IPS-NIHi11 (cell line): ENCODE measurements around the gene P2RX6.
"Not testable (repeated sequence)": the region's sequence is repeated elsewhere in the genome, so short reads cannot be mapped to it uniquely, and the experiment has no call there.

Experiments used
- DNase-seq: peaks from one replicate; pipeline ENCODE4 v3.0.0; 2012; ENCODE audit warnings: mixed read lengths, low spot score

The P2RX6 gene

GRCh38 chr22:20994128-20994901 lies 20.6 kb upstream of the P2RX6 start:
- DNase-seq, result no peak

GRCh38 chr22:20994902-20995241 lies 20.1 kb upstream of the P2RX6 start:
- no peak for DNase-seq

DNA sequence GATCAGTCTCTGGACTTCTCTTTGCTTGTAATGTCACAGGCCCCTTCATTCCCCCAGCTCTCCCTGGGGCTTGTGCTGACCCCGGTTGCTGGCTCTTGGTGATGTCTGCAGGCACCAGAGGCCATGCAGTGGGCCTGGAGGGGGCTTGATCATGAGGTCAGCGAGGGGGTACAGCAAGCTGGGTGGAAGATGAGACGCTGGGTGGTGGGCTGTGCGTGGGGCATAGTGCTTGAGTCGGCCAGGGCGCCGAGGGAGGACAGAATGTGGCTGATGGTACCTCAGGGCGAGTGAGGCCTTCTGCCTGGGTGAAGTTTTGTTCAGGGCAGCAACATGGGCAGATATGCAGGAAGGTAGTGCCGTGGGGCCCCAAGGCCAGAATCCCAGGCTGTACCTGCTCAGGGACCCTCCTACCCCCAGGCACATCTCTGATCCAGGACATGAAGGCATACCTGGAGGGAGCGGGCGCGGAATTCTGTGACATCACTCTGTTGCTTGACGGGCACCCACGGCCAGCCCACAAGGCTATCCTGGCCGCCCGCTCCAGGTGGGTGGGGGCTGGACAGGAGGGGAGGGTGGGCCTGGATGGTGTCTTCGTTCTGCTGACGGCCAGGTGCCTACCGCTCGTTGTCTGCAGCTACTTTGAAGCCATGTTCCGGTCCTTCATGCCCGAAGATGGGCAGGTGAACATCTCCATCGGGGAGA lies 19.5 kb upstream of the P2RX6 start:
- DNase-seq, result no peak

GRCh38 chr22:20996031-20996410 lies 18.9 kb upstream of the P2RX6 start:
- DNase-seq, result no peak

DNA sequence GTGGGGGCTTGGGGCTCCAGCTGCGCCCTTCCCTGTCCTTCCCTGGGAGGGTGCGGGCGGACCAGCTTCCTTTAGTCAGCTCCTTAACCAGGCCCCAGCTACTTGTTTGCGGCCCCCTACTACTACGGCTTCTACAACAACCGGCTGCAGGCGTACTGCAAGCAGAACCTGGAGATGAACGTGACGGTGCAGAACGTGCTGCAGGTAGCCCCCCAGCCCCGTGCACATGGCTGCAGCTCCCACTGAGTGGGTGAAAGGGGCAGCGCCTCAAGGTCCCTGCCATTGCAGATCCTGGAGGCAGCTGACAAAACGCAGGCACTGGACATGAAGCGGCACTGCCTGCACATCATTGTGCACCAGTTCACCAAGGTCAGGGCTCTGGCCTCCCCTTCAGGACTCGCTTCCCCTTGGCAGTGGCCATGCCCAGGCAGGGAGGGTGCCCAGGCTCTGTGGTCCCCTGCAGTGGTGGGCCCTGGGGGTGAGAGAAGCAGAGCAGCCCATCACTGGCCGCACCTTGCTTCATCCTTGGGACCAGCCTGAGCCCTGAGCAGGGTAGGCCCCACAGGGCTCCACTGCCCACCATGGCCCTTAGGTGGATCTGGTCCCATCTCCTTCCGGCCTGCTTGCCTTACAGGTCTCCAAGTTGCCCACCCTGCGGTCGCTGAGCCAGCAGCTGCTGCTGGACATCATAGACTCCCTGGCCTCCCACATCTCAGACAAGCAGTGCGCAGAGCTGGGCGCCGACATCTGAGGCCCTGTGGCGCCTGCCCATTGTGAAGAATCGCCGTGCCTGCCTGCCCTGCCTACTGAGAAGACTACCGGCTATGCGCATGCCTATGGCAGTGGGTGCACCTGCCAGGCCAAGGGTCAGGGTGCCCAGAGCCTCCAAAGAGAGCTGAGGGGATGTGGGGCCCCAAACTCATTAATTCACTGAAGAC lies 18.1 kb upstream of the P2RX6 start:
- no peak for DNase-seq

GRCh38 chr22:20997536-20998257 lies 17.3 kb upstream of the P2RX6 start:
- DNase-seq, result no peak

DNA sequence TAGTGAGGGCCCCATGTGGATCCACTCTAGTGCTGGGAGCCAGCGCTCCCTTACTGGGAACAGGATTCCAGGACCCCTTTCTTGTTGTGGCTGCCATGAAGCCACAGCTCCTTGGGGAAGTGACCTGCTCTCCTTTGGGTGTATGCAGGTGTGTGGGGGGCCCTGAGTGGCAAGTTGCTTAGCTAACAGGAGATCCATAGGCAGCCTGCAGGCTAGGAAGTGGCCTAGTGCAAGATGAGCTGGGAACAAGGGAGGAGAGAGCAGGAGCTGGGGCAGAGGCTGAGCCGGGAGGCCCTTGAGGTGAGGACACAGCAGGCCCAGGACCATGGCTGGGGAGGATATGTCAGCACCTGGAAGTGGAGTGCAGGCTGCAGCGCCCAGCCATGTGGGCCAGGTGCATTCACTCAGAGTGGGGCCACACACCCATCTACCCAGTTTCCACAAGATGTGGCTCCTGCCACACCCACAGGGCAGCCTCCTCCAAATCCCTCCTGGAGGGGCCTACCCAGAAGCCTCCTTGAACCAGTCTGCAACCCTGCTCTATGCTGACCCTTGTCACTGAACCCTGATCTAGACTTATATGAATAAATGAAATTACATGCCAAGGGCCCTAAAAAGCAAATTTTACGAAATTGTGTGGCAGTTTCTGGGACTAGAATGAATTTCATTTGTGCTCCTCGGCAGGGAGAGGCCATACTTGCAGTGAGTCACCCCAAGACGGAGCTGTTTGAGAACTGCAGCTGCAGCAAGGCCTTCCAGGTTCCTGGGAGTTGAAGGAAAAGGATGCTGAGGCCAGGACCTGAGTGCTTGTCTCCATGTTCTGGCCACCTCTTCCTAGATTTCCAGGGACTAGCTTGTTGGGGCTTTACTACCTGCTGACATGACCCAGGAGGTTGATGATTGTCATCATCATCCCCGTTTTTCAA lies 16.3 kb upstream of the P2RX6 start:
- DNase-seq, result no peak

DNA sequence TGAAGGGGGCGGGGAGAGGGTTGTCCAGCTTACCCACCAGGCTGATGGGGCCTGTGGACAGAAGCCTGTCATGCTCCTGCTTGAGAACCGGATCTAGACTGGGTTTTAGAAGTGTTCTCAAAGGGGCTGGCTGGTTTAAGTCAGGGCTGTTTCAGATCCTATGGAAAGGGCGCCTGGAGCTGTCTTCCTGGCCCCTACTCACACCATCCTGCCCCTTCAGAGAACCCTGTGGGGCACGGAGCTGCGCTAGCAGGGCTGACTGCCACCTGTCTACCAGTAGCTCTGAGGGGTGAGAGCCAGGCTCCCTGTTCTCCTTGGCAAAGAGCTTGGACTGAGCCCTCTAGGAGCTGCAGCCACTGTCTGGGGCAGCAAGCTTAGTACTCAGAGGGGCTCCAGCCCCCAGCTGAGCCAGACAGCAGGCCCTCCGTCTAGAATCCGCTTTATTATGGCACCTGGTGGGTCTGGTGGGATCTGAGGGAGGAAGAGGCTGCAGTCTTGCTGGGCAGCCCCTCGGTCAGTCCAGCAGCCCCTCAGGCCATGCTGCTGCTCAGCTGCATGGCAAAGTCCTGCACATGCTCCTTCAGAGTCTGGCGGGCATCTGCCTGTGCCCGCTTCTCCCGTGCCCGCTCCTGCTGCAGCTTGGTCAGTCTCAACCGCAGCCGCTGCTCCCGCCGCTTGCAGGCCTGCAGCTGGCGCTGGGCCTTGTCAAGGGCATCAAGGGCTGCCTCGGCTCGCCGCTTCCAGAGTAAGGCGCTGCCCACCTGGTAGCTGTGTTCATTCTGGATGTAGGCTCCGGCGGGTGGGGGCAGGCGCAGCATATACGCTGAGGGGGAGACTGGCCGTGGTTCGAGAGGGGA lies 15.4 kb upstream of the P2RX6 start:
- DNase-seq, result no peak

- no peak for DNase-seq
These were observed 14.6 kb upstream of the P2RX6 start for GRCh38 chr22:21000207-21000986.

- DNase-seq, result peak; percentile 34
These were observed 13.9 kb upstream of the P2RX6 start for GRCh38 chr22:21000987-21001600.

DNA sequence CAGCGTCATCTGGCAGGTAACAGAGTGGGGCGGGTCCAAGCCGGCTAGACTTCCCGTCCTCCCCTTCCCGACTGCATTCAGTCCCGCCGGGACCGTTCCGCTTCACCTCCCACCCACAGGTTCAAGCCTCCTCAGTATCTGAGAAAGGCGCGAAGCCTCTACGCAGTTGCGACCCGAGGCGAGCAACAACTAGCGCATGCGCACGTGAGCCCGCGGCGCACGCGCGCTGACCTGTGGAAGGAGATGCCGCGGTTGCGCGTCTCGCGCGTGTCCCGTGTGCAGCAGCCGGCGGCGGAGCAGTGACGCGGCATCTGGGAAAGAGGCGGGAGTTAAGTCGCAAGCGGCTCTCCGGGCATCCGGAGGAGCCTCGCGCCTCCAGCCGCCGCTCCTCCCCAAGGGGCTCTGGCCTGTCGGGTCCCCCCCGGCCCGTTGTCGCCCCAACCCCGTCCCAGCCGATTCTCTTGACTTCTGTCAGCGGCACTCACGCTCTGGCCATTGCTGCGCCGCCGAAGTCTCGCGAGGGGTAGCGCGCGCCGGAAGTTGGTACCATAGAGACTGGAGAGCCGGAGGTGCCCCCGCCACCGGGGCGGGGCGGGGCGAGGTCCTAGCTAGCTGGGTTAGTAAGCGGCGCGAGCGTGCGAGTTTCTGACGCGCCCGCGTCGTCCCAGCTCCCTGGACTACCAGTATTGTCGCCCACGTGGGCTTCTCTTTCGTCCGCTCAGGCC lies 13.2 kb upstream of the P2RX6 start, which contains the start of gene THAP7:
TSS of gene THAP7 (minus strand) at position 518 of the 725 bp plus-strand sequence. CDS start at position 311, 207 bp downstream.
- peak; percentile 97 for DNase-seq

GRCh38 chr22:21003782-21004181 lies 11.2 kb upstream of the P2RX6 start:
- DNase-seq, result no peak

DNA sequence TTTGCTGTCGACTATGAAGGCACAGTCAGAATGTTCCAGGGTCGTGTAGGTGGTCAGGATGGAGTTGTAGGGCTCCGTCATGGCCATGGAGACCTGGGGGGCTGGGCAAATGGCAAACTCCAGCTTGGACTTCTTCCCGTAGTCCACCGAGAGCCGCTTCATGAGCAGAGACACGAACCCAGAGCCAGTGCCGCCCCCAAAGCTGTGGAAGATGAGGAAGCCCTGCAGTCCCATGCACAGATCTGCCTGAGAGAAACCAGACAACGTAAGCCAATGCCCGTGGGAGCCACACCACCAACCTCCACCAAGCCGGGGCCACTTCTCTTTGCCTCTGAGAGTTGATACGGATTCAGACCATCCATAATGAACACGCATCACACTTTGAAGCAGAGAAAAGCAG lies 5.8 kb upstream of the P2RX6 start:
- DNase-seq, result not testable (repeated sequence)

DNA sequence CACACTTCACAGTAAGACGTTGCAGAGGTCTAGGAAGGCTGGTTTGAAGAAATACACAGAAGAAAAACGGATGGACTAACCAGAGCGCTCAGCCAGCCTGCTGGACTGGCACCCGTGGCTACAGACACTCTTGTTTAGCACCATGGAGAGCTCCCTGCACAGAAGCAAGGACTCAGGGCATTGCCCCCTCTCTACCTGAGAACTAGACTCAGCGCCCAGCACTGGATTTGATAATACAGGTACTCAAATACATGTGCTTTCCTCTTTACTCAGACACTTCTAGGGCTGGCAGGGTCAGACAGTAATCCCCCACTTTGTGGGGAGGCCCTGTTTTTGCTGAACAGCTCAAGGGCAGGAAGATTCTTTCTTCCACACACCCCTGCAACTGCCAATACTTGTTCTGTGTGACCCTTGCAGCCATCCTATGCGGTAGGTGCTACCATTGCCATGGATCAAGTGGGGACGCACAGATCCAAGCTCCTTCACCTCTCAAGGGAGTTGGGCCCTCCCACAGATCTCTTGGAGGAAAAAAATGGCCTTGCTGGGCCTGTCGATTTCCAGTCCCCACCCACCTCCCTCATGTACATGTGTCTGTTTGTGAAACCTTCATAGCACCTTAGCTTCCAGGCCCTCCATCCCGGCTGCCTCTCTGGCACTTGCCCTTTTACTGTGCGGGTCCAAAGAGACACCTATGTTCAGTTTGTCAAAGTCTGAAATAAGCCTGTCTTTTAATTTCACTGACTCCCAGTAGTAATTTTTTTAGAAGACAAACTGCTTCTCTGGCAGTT lies 5.1 kb upstream of the P2RX6 start:
- DNase-seq, result peak; percentile 84

- no peak for DNase-seq
These were observed 4.4 kb upstream of the P2RX6 start for GRCh38 chr22:21010426-21011113.
